Measurements from ENCODE around the gene CEL.

GRCh38 chr9:133088146-133088750, 26.5 kb downstream of the CEL start:
- TF ChIP-seq CTCF (IDR thresholded peaks at IDR 0.05; ENCODE audit: insufficient read depth, low read depth, low read length) (no peak), EZH2 (IDR thresholded peaks at IDR 0.05; ENCODE audit: insufficient read depth, low read length) (no peak)
